Hematopoietic multipotent progenitor cell (in vitro differentiated cells): ENCODE results near the gene EZH1. TPM values are rescaled to one million over a fixed set of nuclear protein-coding genes. Genes with fewer than 3 reads are reported as not detected.

Source experiments
- small RNA-seq: library from RNA; depleted of rRNA; stranded (forward); fragments of <200 nt; gene quantifications from one replicate; pipeline ENCODE3, GENCODE V24; 2012
- total RNA-seq: library from RNA; depleted of rRNA; stranded (reverse); fragments of >200 nt; gene quantifications from one replicate; pipeline ENCODE4 v1.2.3, GENCODE V29; 2012

EZH1 gene
- total RNA-seq, 1 donor: 35.8 TPM

Small RNA genes within 50 kb of the gene (small RNA-seq; reads per million reads assigned to genes)
- gene HMGN2P15 (not detected), gene MIR6780A (not detected)

Other genes with a start within 250 kb of the EZH1 start
- gene NAGLU, start 208.8 kb downstream of the EZH1 start, total RNA-seq: 29.4 TPM
- gene HSD17B1, start 192.1 kb downstream of the EZH1 start, total RNA-seq: 1.3 TPM
- gene COASY, start 182.9 kb downstream of the EZH1 start, total RNA-seq: 31.2 TPM
- 24.2 TPM for gene MLX, start 177.9 kb downstream of the EZH1 start, total RNA-seq
- gene PSMC3IP, start 167.3 kb downstream of the EZH1 start, total RNA-seq: 1.3 TPM
- 72.2 TPM for gene RETREG3, start 135.7 kb downstream of the EZH1 start, total RNA-seq
- gene TUBG1, start 135.4 kb downstream of the EZH1 start, total RNA-seq: 25.3 TPM
- 5.4 TPM for gene TUBG2, start 85.8 kb downstream of the EZH1 start, total RNA-seq
- 0.27 TPM for gene PLEKHH3, start 68.0 kb downstream of the EZH1 start, total RNA-seq
- 1.1 TPM for gene CCR10, start 63.2 kb downstream of the EZH1 start, total RNA-seq
- gene CNTNAP1, start 62.5 kb downstream of the EZH1 start, total RNA-seq: 0.81 TPM
- gene RAMP2, start 16.2 kb upstream of the EZH1 start, total RNA-seq: 0.27 TPM
- gene VPS25, start 28.4 kb upstream of the EZH1 start, total RNA-seq: 45.5 TPM
- gene WNK4, start 35.6 kb upstream of the EZH1 start, total RNA-seq: under 0.01 TPM
- 56.6 TPM for gene COA3, start 53.7 kb upstream of the EZH1 start, total RNA-seq
- under 0.01 TPM for gene CNTD1, start 53.8 kb upstream of the EZH1 start, total RNA-seq
- gene BECN1, start 79.2 kb upstream of the EZH1 start, total RNA-seq: 67.9 TPM
- gene PSME3, start 88.4 kb upstream of the EZH1 start, total RNA-seq: 39.0 TPM
- gene AOC2, start 99.5 kb upstream of the EZH1 start, total RNA-seq: 1.3 TPM
- 0.27 TPM for gene AOC3, start 106.2 kb upstream of the EZH1 start, total RNA-seq
- gene G6PC1, start 155.8 kb upstream of the EZH1 start, total RNA-seq: not detected
- gene AARSD1, start 219.4 kb upstream of the EZH1 start, total RNA-seq: 15.9 TPM
- 3.0 TPM for gene PTGES3L, start 235.0 kb upstream of the EZH1 start, total RNA-seq
- 12.7 TPM for gene RUNDC1, start 235.5 kb upstream of the EZH1 start, total RNA-seq